SU-DHL-6 (cell line): Measurements from ENCODE around the gene MEF2C.

Experiments used
- H2AFZ ChIP-seq: fragments of 200-600 bp; sonication (generic); 2 replicates; pipeline ENCODE4 v1.6.1; 2014; ENCODE audit warnings: low read depth, mild to moderate bottlenecking, moderate library complexity, mixed read lengths, antibody characterized with exemption, low read length; ENCODE audit not compliant: severe bottlenecking
- H3F3A ChIP-seq: fragments of 200-600 bp; shearing (Covaris generic); 2 replicates; pipeline ENCODE4 v1.6.0; 2016; ENCODE audit warnings: antibody characterized with exemption, mild to moderate bottlenecking; ENCODE audit not compliant: insufficient read depth
- H3K27ac ChIP-seq: fragments of 200-600 bp; sonication (generic); 2 replicates; pipeline ENCODE4 v1.5.1; 2016; ENCODE audit warnings: low read depth, mild to moderate bottlenecking, low read length, moderate library complexity, mixed read lengths
- H3K27me3 ChIP-seq: fragments of 200-600 bp; sonication (generic), shearing (Covaris generic); 2 replicates; pipeline ENCODE4 v1.6.0; 2014; ENCODE audit warnings: mild to moderate bottlenecking, low read length
- H3K36me3 ChIP-seq: fragments of 200-600 bp; sonication (generic); 2 replicates; pipeline ENCODE4 v1.6.1; 2014; ENCODE audit warnings: mild to moderate bottlenecking, low read length, mixed read lengths
- H3K4me2 ChIP-seq: fragments of 300-600, 200-600 bp; shearing (Covaris generic), sonication (generic); 2 replicates; pipeline ENCODE4 v1.6.0; 2014; ENCODE audit warnings: low read length, low read depth, mild to moderate bottlenecking; ENCODE audit not compliant: poor library complexity, severe bottlenecking
- H3K4me3 ChIP-seq: fragments of 200-600 bp; sonication (generic); 2 replicates; pipeline ENCODE4 v1.5.1; 2014; ENCODE audit warnings: antibody characterized with exemption, low read length, mild to moderate bottlenecking, mixed read lengths; ENCODE audit not compliant: insufficient read depth, poor library complexity, severe bottlenecking
- H3K79me2 ChIP-seq: fragments of 200-600 bp; sonication (generic); 2 replicates; pipeline ENCODE4 v1.6.1; 2014; ENCODE audit warnings: mild to moderate bottlenecking, low read length, moderate library complexity; ENCODE audit not compliant: insufficient read depth
- H3K9ac ChIP-seq: fragments of 200-600 bp; sonication (generic); 2 replicates; pipeline ENCODE4 v1.7.0; 2014; ENCODE audit warnings: mild to moderate bottlenecking, low read length
- H3K9me2 ChIP-seq: fragments of 200-600 bp; sonication (generic); replicated peaks from 2 replicates; pipeline ENCODE4 v1.6.1; 2014; ENCODE audit warnings: low read length; ENCODE audit not compliant: insufficient read depth
- H3K9me3 ChIP-seq: fragments of 200-600 bp; sonication (generic); 2 replicates; pipeline ENCODE4 v1.6.1; 2014; ENCODE audit warnings: low read length, mixed read lengths; ENCODE audit not compliant: insufficient read depth
- H4K20me1 ChIP-seq: fragments of 200-600 bp; sonication (generic); 2 replicates; pipeline ENCODE4 v1.6.1; 2014; ENCODE audit warnings: low read depth, mild to moderate bottlenecking, antibody characterized with exemption, low read length, moderate library complexity, mixed read lengths
- EZH2phosphoT487 ChIP-seq: fragments of 200-600 bp; sonication (generic), shearing (Covaris generic); conservative IDR thresholded peaks from 2 replicates; pipeline ENCODE4 v1.6.1; 2018; ENCODE audit warnings: mild to moderate bottlenecking, antibody characterized with exemption, low read length, moderate library complexity, mixed read lengths
- TF ChIP-seq, protein P1 (sequence below): fragments of 200-600 bp; sonication (generic); IDR thresholded peaks from one replicate; pipeline ENCODE4 v1.5.1; 2017; ENCODE audit warnings: antibody characterized with exemption, mild to moderate bottlenecking, low read length, moderate library complexity; ENCODE audit not compliant: insufficient read depth, poor library complexity, severe bottlenecking

Gene MEF2C

GRCh38 chr5:88715503-88715902 lies 167.5 kb downstream of the MEF2C start:
- no peak overlapping the region for H3K9ac ChIP-seq
- H3K79me2 ChIP-seq: no peaks in the 10 kb centered on the region
- no peak overlapping the region for H3K27ac ChIP-seq
- no peak overlapping the region for H3K4me2 ChIP-seq
- no peaks in the 10 kb centered on the region for H3F3A ChIP-seq
- no peaks in the 10 kb centered on the region; the same call in 1 of the 2 replicates for H4K20me1 ChIP-seq
- H3K36me3 ChIP-seq: no peaks in the 10 kb centered on the region
- H3K27me3 ChIP-seq: no peaks in the 10 kb centered on the region
- no peaks in the 10 kb centered on the region for H3K9me2 ChIP-seq
- H3K9me3 ChIP-seq: no peaks in the 10 kb centered on the region
- TF ChIP-seq EZH2phosphoT487: no peak
- TF ChIP-seq, protein P1, sequence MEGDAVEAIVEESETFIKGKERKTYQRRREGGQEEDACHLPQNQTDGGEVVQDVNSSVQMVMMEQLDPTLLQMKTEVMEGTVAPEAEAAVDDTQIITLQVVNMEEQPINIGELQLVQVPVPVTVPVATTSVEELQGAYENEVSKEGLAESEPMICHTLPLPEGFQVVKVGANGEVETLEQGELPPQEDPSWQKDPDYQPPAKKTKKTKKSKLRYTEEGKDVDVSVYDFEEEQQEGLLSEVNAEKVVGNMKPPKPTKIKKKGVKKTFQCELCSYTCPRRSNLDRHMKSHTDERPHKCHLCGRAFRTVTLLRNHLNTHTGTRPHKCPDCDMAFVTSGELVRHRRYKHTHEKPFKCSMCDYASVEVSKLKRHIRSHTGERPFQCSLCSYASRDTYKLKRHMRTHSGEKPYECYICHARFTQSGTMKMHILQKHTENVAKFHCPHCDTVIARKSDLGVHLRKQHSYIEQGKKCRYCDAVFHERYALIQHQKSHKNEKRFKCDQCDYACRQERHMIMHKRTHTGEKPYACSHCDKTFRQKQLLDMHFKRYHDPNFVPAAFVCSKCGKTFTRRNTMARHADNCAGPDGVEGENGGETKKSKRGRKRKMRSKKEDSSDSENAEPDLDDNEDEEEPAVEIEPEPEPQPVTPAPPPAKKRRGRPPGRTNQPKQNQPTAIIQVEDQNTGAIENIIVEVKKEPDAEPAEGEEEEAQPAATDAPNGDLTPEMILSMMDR: no peak
- H2AFZ ChIP-seq: no peak overlapping the region
- no peak overlapping the region for H3K4me3 ChIP-seq

GRCh38 chr5:88713818-88714217 lies 169.2 kb downstream of the MEF2C start:
- no peak overlapping the region for H3K9ac ChIP-seq
- no peak overlapping the region for H3K4me2 ChIP-seq
- no peaks in the 10 kb centered on the region; the same call in 1 of the 2 replicates for H4K20me1 ChIP-seq
- H3K27ac ChIP-seq: no peak overlapping the region
- no peaks in the 10 kb centered on the region for H3F3A ChIP-seq
- no peaks in the 10 kb centered on the region for H3K27me3 ChIP-seq
- H2AFZ ChIP-seq: no peak overlapping the region
- TF ChIP-seq EZH2phosphoT487: no peak
- TF ChIP-seq, protein P1: no peak
- no peaks in the 10 kb centered on the region for H3K9me2 ChIP-seq
- H3K9me3 ChIP-seq: no peaks in the 10 kb centered on the region
- H3K36me3 ChIP-seq: no peaks in the 10 kb centered on the region
- no peaks in the 10 kb centered on the region for H3K79me2 ChIP-seq
- H3K4me3 ChIP-seq: no peak overlapping the region

- Histone ChIP-seq H3K9ac (no peak overlapping the region), H3K27me3 (no peaks in the 10 kb centered on the region), H3F3A (no peaks in the 10 kb centered on the region), H4K20me1 (no peaks in the 10 kb centered on the region), H3K4me3 (no peak overlapping the region), H3K4me2 (no peak overlapping the region), H3K36me3 (no peaks in the 10 kb centered on the region), H3K9me3 (no peaks in the 10 kb centered on the region), H3K9me2 (no peaks in the 10 kb centered on the region), H2AFZ (no peak overlapping the region), H3K79me2 (no peaks in the 10 kb centered on the region), H3K27ac (no peak overlapping the region)
- TF ChIP-seq, protein P1: no peak
- no peak for TF ChIP-seq EZH2phosphoT487
These were observed 174.1 kb downstream of the MEF2C start for GRCh38 chr5:88708682-88709398.
